Activated T-helper 17 cell treated with anti-CD3 and anti-CD28 coated beads, Interleukin-2, amount 50 U/mL, for 72 hours (primary cell): ENCODE data around the gene JAKMIP1. TPM values are rescaled to one million over a fixed set of nuclear protein-coding genes. Genes with fewer than 3 reads are reported as not detected.

Experiments used
- ATAC-seq: fragments of 150-1000 bp; cut with Tn5 transposase; replicated peaks from 2 replicates; pipeline ENCODE4 v1.10.0; 2021; ENCODE audit warnings: mild to moderate bottlenecking, moderate library complexity
- H3K27ac Mint-ChIP-seq: one replicate; pipeline ENCODE4 v1.8.0; 2022; ENCODE audit warnings: mixed read lengths
- H3K27me3 Mint-ChIP-seq: one replicate; pipeline ENCODE4 v1.8.0; 2022; ENCODE audit warnings: mixed read lengths
- H3K36me3 Mint-ChIP-seq: one replicate; pipeline ENCODE4 v1.8.0; 2022; ENCODE audit warnings: low read depth, mild to moderate bottlenecking, mixed read lengths
- H3K4me1 Mint-ChIP-seq: one replicate; pipeline ENCODE4 v1.8.0; 2022; ENCODE audit warnings: mixed read lengths
- H3K4me3 Mint-ChIP-seq: one replicate; pipeline ENCODE4 v1.8.0; 2022; ENCODE audit warnings: mild to moderate bottlenecking, mixed read lengths
- H3K9me3 Mint-ChIP-seq: one replicate; pipeline ENCODE4 v1.8.0; 2022; ENCODE audit warnings: mixed read lengths
- total RNA-seq, 2 donors: library from RNA; stranded (reverse); gene quantifications; one replicate each; pipeline ENCODE4 v1.2.3, GENCODE V29; 2022

Gene JAKMIP1
- total RNA-seq, 2 donors from 2014 or later: 13.1 to 34.6 TPM

DNA sequence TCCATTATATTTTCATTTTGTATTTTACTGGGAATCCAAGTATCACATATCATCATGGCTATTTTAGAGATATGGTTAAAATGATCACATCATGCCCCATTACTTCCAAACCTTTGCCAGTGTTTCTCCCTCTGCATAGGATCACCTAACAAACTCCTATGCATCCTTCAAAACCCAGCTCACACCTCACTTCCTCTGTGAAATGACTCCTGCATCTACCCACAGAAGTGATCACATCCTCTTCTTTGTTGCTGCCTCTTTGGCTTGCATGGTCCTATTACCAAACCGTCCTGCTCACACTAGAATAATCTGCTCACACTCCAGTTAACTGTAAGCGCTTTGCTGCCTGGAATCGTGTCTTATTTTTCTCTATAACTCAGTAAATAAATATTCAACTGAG, 107.4 kb downstream of the JAKMIP1 start:
- H3K4me1 Mint-ChIP-seq: peaks cover 18% of the 10 kb centered on the region
- H3K27me3 Mint-ChIP-seq: no peaks in the 10 kb centered on the region

DNA sequence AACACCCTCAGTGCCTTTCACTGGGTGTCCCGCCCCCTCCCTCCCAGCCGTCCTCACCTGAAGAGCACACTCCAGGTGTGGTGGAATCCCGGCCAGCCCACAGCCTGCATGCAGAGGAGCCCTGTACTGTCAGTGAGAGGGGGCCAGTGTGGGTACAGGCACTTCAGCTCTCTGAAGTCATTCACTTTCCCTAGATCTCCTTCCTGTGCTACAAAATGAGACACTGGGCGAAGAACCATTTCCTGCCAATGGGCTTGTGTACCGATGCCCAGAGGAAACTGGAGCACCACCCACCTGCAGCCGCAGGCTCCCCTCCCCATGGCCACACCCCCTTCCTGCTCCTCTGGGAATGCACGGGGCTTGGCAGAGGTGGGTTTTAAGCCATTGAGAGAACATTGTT, 108.2 kb downstream of the JAKMIP1 start:
- H3K36me3 Mint-ChIP-seq: no peaks in the 10 kb centered on the region
- H3K27ac Mint-ChIP-seq: no peak overlapping the region
- peaks cover 18% of the 10 kb centered on the region for H3K4me1 Mint-ChIP-seq
- peaks cover 3% of the 10 kb centered on the region for H3K9me3 Mint-ChIP-seq
- H3K27me3 Mint-ChIP-seq: no peaks in the 10 kb centered on the region
- ATAC-seq: peak; percentile 41
- H3K4me3 Mint-ChIP-seq: no peak overlapping the region

More for the DNA sequence above, 107.4 kb downstream of the JAKMIP1 start:
- Mint-ChIP-seq H3K27ac (peak overlapping the region; percentile 37), H3K9me3 (peaks cover 3% of the 10 kb centered on the region), H3K4me3 (no peak overlapping the region), H3K36me3 (no peaks in the 10 kb centered on the region)
- ATAC-seq: peak; percentile 23

- H3K9me3 Mint-ChIP-seq: peaks cover 3% of the 10 kb centered on the region
- H3K27me3 Mint-ChIP-seq: no peaks in the 10 kb centered on the region
- H3K36me3 Mint-ChIP-seq: no peaks in the 10 kb centered on the region
- no peak for ATAC-seq
- H3K4me3 Mint-ChIP-seq: no peak overlapping the region
- peaks cover 18% of the 10 kb centered on the region for H3K4me1 Mint-ChIP-seq
- no peak overlapping the region for H3K27ac Mint-ChIP-seq
These were observed 109.4 kb downstream of the JAKMIP1 start for GRCh38 chr4:6090931-6091330.

- Mint-ChIP-seq H3K27me3 (no peaks in the 10 kb centered on the region), H3K4me1 (peaks cover 13% of the 10 kb centered on the region), H3K27ac (no peak overlapping the region), H3K36me3 (peaks cover 15% of the 10 kb centered on the region), H3K4me3 (no peak overlapping the region), H3K9me3 (peaks cover 3% of the 10 kb centered on the region)
- ATAC-seq: no peak
These were observed 111.4 kb downstream of the JAKMIP1 start for GRCh38 chr4:6088950-6089349.

DNA sequence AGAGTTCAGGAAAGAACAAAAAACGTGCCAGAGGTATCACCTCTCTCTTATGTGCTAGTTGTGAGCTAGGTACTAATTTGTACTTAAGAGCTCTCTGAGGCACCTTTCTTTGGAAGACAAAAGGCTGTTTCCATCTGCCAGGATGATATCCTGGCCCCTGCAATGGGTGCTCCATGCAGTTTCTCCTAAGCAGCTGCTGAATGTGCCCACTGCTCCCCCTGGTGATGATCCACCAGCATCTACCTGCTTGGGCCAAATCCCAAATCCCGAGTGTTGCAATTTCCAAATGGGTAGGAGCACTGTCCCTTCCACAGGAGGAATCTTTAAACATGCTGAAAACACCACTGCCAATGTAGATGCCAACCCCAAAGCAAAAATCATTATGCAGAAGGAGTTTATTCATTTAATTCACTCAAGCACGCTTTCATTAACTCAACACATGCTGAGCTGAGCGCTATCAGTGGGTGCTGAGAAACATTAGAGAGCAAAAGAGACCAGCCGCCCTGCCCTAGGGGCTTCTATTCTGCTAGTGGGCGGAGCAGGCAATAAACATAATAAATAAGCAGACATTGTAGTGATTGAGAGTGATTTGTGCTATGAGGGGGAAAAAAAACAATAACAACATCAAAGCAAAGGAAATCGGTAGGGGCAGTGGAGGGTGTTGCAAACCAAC, 112.5 kb downstream of the JAKMIP1 start:
- ATAC-seq: no peak
- no peaks in the 10 kb centered on the region for H3K27me3 Mint-ChIP-seq
- H3K4me1 Mint-ChIP-seq: peaks cover 7% of the 10 kb centered on the region
- peaks cover 15% of the 10 kb centered on the region for H3K36me3 Mint-ChIP-seq
- H3K4me3 Mint-ChIP-seq: no peak overlapping the region
- no peak overlapping the region for H3K27ac Mint-ChIP-seq
- H3K9me3 Mint-ChIP-seq: no peaks in the 10 kb centered on the region

GRCh38 chr4:6086846-6087245, 113.5 kb downstream of the JAKMIP1 start:
- Mint-ChIP-seq H3K27ac (no peak overlapping the region), H3K36me3 (peaks cover 18% of the 10 kb centered on the region), H3K27me3 (no peaks in the 10 kb centered on the region), H3K4me3 (no peak overlapping the region), H3K9me3 (no peaks in the 10 kb centered on the region), H3K4me1 (no peaks in the 10 kb centered on the region)
- no peak for ATAC-seq

DNA sequence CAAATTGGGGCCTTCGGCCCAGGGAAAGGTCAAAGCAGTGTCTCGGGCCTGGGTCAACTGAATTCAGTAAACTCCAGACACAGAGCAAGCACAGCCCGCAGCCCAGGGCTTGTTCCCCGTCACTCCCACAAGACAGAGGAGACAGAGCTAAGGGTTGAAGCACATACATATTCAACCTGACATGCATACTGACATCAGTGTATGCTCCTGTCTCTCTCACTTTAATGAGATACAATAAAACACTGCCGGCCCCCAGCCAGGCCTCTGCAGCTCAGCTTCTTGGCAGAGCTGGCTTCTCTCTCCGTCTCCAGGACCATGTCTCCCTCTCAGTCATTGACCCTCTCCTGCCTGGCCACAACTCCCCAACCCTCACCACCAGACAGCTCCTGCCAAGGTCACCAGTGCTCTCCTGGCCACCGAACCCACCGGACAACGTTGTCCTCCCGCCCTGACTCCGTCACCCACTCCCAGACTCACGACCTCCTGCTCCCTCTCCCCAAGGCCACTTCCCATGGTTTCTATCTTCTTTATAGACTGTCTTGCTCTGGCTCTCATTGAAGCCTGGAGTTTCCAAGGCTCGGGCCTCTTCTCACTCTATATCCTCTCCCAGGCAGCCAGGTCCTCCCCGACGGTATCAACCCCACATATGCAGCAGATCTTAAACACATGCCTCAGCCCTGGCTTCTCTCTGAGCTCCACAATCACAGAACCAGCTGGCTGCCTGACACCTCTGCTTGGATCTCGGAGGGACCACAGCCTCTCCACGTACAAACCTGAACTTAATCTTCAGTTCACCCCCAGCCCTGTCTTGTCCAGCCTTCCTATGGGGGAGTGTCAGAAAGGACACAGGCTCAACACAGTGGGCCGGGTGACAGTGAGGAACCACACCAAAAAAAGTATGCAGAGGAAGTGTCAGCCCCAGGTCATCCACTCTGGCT, 114.4 kb downstream of the JAKMIP1 start:
- no peak for ATAC-seq
- no peaks in the 10 kb centered on the region for H3K27me3 Mint-ChIP-seq
- no peak overlapping the region for H3K4me3 Mint-ChIP-seq
- H3K4me1 Mint-ChIP-seq: no peaks in the 10 kb centered on the region
- H3K27ac Mint-ChIP-seq: no peak overlapping the region
- peaks cover 27% of the 10 kb centered on the region for H3K36me3 Mint-ChIP-seq
- no peaks in the 10 kb centered on the region for H3K9me3 Mint-ChIP-seq

DNA sequence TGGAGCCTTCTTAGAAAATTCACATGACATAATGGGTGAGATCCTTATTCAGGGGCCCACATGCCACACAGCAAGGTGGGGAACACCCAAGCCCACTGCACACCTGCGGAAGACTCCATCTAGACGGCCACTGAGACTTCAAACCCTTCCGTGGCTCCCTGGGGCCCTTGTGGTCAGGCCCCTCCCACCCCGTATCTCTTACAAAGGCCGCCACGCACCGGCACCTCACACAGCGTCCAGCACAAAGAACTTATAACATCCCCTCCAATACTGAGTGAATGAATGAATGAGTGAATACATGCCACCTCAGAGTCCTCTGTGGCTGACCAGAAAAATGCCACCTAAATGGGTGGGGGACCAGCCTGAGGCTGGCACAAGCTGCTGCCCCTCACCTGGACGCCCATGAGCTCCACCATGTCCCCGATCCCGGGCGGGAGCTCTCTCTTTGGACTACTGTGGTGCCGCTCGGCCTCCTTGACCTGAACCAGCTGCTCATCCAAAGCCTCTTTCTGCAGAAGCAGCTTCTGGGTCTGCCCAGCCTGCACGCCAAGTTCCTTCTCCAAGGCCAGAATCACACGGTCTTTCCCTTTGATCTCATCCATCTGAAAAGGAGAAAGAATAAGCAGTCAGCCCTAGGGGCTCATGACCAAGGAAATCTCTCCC, 115.2 kb downstream of the JAKMIP1 start:
- Mint-ChIP-seq H3K27ac (no peak overlapping the region), H3K9me3 (no peaks in the 10 kb centered on the region), H3K27me3 (no peaks in the 10 kb centered on the region), H3K36me3 (peaks cover 35% of the 10 kb centered on the region), H3K4me3 (no peak overlapping the region), H3K4me1 (no peaks in the 10 kb centered on the region)
- ATAC-seq: no peak

DNA sequence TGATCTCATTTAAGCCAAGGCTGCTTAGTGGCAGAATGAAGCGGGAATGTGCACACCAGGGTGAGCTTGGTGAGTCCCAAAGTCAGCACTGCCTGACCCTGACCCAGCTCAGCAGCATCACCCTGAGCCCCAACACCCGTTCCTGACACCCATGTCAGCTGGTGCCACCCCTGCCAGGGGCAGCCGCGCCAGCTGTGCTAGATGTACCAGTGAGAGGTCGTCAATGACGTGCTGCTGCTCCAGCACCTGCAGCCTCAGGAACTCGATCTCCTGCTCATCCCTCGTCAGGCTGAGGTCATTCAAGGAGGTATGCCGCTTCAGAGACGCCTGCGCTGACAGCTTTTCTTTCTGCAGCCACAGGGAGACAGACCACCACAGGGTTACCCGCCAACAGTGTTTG, 120.4 kb downstream of the JAKMIP1 start:
- ATAC-seq: no peak
- no peak overlapping the region for H3K4me3 Mint-ChIP-seq
- no peaks in the 10 kb centered on the region for H3K4me1 Mint-ChIP-seq
- peaks cover 43% of the 10 kb centered on the region for H3K36me3 Mint-ChIP-seq
- no peaks in the 10 kb centered on the region for H3K9me3 Mint-ChIP-seq
- H3K27ac Mint-ChIP-seq: no peak overlapping the region
- no peaks in the 10 kb centered on the region for H3K27me3 Mint-ChIP-seq

GRCh38 chr4:6078560-6078959, 121.8 kb downstream of the JAKMIP1 start:
- no peaks in the 10 kb centered on the region for H3K27me3 Mint-ChIP-seq
- ATAC-seq: no peak
- no peaks in the 10 kb centered on the region for H3K4me1 Mint-ChIP-seq
- no peak overlapping the region for H3K27ac Mint-ChIP-seq
- H3K9me3 Mint-ChIP-seq: no peaks in the 10 kb centered on the region
- H3K4me3 Mint-ChIP-seq: no peak overlapping the region
- peaks cover 35% of the 10 kb centered on the region for H3K36me3 Mint-ChIP-seq

- Mint-ChIP-seq H3K4me1 (no peaks in the 10 kb centered on the region), H3K4me3 (no peak overlapping the region), H3K36me3 (peaks cover 27% of the 10 kb centered on the region), H3K27me3 (no peaks in the 10 kb centered on the region), H3K9me3 (no peaks in the 10 kb centered on the region), H3K27ac (no peak overlapping the region)
- ATAC-seq: no peak
These were observed 124.0 kb downstream of the JAKMIP1 start for GRCh38 chr4:6076391-6076790.

GRCh38 chr4:6074758-6075157, 125.6 kb downstream of the JAKMIP1 start:
- H3K4me1 Mint-ChIP-seq: no peaks in the 10 kb centered on the region
- no peak for ATAC-seq
- H3K36me3 Mint-ChIP-seq: peaks cover 11% of the 10 kb centered on the region
- H3K4me3 Mint-ChIP-seq: no peak overlapping the region
- H3K9me3 Mint-ChIP-seq: no peaks in the 10 kb centered on the region
- no peak overlapping the region for H3K27ac Mint-ChIP-seq
- no peaks in the 10 kb centered on the region for H3K27me3 Mint-ChIP-seq

GRCh38 chr4:6071959-6072720, 128.2 kb downstream of the JAKMIP1 start:
- Mint-ChIP-seq H3K4me1 (no peaks in the 10 kb centered on the region), H3K9me3 (no peaks in the 10 kb centered on the region), H3K27me3 (no peaks in the 10 kb centered on the region), H3K27ac (no peak overlapping the region), H3K36me3 (no peaks in the 10 kb centered on the region), H3K4me3 (no peak overlapping the region)
- ATAC-seq: no peak
